T47D (cell line): ENCODE measurements around the gene GPI.
"Not testable (repeated sequence)": the region's sequence is repeated elsewhere in the genome, so short reads cannot be mapped to it uniquely, and the experiment has no call there.

Experiments
- DNase-seq, 2 experiments: peaks; one replicate each; pipeline versions ENCODE4 v3.0.0 to v3.0.0-alpha.2; 2011 to 2012; ENCODE audit warnings: low read depth in 1 of 2, low spot score in 1 of 2
- JUND ChIP-seq: IDR thresholded peaks from 2 replicates; pipeline ENCODE4 v1.6.1; 2012; ENCODE audit warnings: low read depth
- in situ Hi-C: cut with HindIII; loops from 2 replicates; pipeline ENCODE4 v1.10.0; 2016; ENCODE audit warnings: low sequenced_read_pairs, low pct_unique_long_range_greater_than_20kb

The GPI gene

GRCh38 chr19:34382471-34382870 lies 17.5 kb downstream of the GPI start:
- no peak for DNase-seq
- in situ Hi-C loops = no loop called here
- no peak for TF ChIP-seq JUND

- DNase-seq = no peak
- TF ChIP-seq JUND = no peak
- in situ Hi-C loops = no loop called here
These were observed 18.6 kb downstream of the GPI start for GRCh38 chr19:34383599-34383998.

- TF ChIP-seq JUND = no peak
- in situ Hi-C loops = no loop called here
- DNase-seq = no peak
These were observed 21.8 kb downstream of the GPI start for GRCh38 chr19:34386645-34387445.

- in situ Hi-C loops = no loop called here
- no peak for TF ChIP-seq JUND
- DNase-seq = no peak
These were observed 22.4 kb downstream of the GPI start for GRCh38 chr19:34387446-34387810.

- in situ Hi-C loops, DNase-seq: not testable (repeated sequence)
These were observed 23.7 kb downstream of the GPI start for GRCh38 chr19:34388745-34389144.

- no peak for TF ChIP-seq JUND
- in situ Hi-C loops = no loop called here
- no peak for DNase-seq
These were observed 26.8 kb downstream of the GPI start for GRCh38 chr19:34391813-34392212.

GRCh38 chr19:34393031-34393430 lies 28.0 kb downstream of the GPI start:
- TF ChIP-seq JUND = no peak
- in situ Hi-C loops = no loop called here
- DNase-seq = no peak

GRCh38 chr19:34393629-34394028 lies 28.6 kb downstream of the GPI start:
- in situ Hi-C loops = no loop called here
- DNase-seq = no peak
- TF ChIP-seq JUND = no peak

GRCh38 chr19:34397853-34398252 lies 32.9 kb downstream of the GPI start:
- no peak for TF ChIP-seq JUND
- no peak for DNase-seq
- in situ Hi-C loops = no loop called here

- no peak for DNase-seq
- no peak for TF ChIP-seq JUND
- in situ Hi-C loops = no loop called here
These were observed 34.9 kb downstream of the GPI start for GRCh38 chr19:34399886-34400285.

- in situ Hi-C loops, DNase-seq: not testable (repeated sequence)
These were observed 35.8 kb downstream of the GPI start for GRCh38 chr19:34400844-34401243.

- in situ Hi-C loops = no loop called here
- TF ChIP-seq JUND = no peak
- DNase-seq = no peak
These were observed 37.1 kb downstream of the GPI start for GRCh38 chr19:34402074-34402600.

GRCh38 chr19:34403784-34404108 lies 38.8 kb downstream of the GPI start:
- in situ Hi-C loops = no loop called here
- no peak for TF ChIP-seq JUND
- DNase-seq = no peak
